NCI-H1694 (cell line): ENCODE data around the gene SH2D7.
"Not testable (repeated sequence)": the region's sequence is repeated elsewhere in the genome, so short reads cannot be mapped to it uniquely, and the experiment has no call there.

Source experiments
- DNase-seq: peaks from one replicate; lab custom pipeline; 2025; lab: John Stamatoyannopoulos, UW

Gene SH2D7

DNA sequence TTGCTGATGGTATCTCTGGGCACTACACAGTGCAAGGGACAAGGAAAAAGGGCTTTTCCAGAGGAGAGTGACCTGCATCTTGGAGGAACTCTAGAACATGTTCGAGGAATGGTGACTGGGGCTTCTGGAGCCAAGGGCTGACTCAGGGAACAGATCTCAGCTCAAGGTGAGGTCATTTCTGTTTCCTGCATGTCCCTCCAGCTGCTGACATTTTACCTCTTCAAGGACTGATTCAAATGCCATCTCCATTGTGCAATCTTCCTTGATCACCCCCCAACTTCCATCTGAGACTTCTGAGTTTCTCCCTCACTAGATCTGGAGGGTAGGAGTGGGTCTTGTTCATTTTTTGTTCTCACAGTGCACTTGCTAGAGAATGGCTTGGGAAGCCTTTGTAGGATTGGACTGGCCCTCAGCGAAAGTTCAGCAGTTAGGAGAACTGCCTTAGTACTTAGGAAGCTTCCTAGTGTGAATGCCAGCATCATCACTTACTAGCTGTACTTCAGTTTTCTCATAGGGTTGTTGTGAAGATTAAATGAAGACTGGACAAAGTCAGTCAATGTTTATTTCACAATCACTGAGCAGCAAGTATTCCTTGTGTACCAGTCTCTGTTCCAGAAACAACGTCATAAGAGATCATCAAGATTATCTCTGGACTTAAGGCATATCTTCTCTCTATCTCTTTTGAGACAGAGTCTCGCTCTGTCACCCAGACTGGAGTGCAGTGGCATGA lies 54.2 kb downstream of the SH2D7 start:
- no peak for DNase-seq

DNA sequence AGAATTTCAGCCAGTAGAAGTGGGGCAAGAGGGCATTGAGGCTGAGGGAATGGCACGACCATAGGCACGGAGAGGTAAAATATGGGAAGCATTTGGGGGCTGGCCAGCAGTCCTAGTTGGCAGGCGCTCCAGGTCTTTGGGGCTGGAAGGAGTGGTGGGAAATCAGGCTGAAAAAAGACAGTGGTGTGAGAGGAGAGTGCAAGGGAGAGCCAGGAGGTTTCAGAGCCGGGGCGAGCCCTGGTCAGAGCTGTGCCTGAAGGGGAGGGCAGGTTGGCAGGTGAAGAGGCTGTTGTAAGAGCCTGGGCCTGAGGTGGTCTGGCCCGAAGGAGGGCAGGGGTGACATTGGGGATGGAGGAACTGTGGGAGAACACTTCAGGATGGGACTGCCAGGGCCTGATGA lies 55.2 kb downstream of the SH2D7 start:
- DNase-seq = no peak

- no peak for DNase-seq
Measured at GRCh38 chr15:78148392-78149067, 56.2 kb downstream of the SH2D7 start.

- DNase-seq = peak; percentile 87
Measured at GRCh38 chr15:78149068-78149804, 56.9 kb downstream of the SH2D7 start, which contains the start of gene IDH3A. TSS of gene IDH3A (plus strand) at chr15:78149362. CDS start at chr15:78149404, 42 bp downstream.

DNA sequence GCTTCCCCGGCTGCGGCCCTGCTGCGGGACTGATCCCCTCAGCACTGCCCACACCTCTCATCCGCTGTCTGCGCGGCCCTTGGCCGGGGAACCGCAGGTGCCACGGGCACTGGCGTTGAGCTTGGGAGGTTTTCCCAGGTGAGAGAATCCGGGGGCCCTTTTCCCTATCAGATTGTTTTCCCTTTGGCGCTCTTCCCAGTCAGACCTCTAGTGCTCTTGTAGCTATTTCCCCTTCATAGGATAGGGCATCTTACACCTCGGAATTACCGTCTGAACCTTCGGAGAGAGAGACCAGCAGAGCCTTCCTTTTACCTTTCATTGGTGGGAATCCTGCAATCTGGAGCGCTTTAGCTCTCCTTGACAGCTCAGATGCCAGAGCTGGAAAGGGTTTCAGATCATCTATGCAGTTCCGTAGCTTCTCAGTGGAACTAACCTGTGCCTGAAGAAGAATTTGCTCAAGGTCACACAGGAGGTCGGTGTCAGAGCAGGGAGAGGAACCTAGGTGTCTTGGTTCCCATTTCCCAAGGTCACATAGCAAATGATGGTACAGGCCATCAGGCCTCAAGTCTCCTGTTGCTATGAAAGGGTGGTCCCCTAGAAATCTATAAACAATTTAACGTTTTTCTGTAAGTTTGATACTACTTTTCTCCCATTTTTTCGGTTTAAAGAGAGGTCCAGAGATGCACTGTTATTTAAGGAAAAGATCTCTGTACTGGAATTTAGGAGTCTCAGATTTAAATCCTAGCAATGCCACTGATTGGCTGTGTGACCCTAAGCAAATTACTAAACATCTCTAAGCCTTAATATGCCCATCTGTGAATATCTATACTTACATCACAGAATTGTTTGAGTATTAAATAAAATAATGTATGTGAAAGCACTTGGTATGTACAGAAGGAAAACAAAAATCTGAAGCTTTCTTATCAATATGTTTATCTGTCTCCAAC lies 57.7 kb downstream of the SH2D7 start:
- DNase-seq = no peak

DNA sequence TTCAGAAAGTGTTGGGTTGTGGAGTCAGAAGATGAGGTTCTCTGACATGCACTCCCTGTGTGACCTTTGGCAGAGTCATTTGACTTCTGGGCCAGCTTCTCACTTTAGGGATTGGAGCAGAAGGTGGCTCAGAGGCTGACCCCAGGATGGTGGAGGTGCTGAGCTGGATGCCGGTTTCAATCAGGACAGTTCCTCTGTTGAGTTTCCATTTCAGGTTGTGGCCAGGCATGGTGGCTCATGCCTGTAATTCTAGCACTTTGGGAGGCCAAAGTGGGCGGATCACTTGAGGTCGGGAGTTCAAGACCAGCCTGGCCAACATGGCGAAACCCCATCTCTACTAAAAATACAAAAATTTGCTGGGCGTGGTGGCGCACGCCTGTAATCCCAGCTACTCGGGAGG lies 58.7 kb downstream of the SH2D7 start:
- not testable (repeated sequence) for DNase-seq
